ENCODE measurements around the gene RFESD.

The RFESD gene

DNA sequence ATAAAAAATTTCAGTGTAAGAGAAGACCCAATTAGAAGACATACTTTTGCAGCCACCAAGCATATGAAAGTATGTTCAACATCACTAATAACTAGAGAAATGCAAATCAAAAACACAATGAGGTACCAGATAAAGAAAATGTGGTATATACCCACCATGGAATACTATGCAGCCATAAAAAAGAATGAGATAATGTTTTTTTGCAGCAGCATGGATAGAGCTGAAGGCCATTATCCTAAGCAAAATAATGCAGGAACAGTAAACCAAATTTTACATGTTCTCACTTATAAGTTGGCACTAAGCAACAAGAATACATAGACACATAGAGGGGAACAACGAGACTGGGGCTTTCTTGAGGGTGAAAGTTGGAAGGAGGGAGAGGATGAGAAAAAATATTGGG, 43.1 kb downstream of the RFESD start:
- no peak for TF ChIP-seq POLR2A (IDR thresholded peaks at IDR 0.05; ENCODE audit: extremely low read depth, insufficient read length)
- TF ChIP-seq, protein P1, sequence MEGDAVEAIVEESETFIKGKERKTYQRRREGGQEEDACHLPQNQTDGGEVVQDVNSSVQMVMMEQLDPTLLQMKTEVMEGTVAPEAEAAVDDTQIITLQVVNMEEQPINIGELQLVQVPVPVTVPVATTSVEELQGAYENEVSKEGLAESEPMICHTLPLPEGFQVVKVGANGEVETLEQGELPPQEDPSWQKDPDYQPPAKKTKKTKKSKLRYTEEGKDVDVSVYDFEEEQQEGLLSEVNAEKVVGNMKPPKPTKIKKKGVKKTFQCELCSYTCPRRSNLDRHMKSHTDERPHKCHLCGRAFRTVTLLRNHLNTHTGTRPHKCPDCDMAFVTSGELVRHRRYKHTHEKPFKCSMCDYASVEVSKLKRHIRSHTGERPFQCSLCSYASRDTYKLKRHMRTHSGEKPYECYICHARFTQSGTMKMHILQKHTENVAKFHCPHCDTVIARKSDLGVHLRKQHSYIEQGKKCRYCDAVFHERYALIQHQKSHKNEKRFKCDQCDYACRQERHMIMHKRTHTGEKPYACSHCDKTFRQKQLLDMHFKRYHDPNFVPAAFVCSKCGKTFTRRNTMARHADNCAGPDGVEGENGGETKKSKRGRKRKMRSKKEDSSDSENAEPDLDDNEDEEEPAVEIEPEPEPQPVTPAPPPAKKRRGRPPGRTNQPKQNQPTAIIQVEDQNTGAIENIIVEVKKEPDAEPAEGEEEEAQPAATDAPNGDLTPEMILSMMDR (IDR thresholded peaks at IDR 0.05; ENCODE audit: low read depth, low read length) = no peak
- no peak for TF ChIP-seq MAX (IDR thresholded peaks at IDR 0.05; ENCODE audit: low read depth, low read length)
- TF ChIP-seq MYC (IDR thresholded peaks at IDR 0.05; ENCODE audit: low read depth, low read length) = no peak
- no peak for DNase-seq (ENCODE audit: low read depth)
- H3K4me3 ChIP-seq (ENCODE audit: low read depth, low read length) = no peak overlapping the region

GRCh38 chr5:95690333-95690732, 43.8 kb downstream of the RFESD start:
- no peak overlapping the region for H3K4me3 ChIP-seq (ENCODE audit: low read depth, low read length)
- TF ChIP-seq POLR2A (IDR thresholded peaks at IDR 0.05; ENCODE audit: extremely low read depth, insufficient read length) = no peak
- no peak for TF ChIP-seq MYC (IDR thresholded peaks at IDR 0.05; ENCODE audit: low read depth, low read length)
- TF ChIP-seq MAX (IDR thresholded peaks at IDR 0.05; ENCODE audit: low read depth, low read length) = no peak
- TF ChIP-seq, protein P1 (IDR thresholded peaks at IDR 0.05; ENCODE audit: low read depth, low read length) = no peak
- DNase-seq (ENCODE audit: low read depth) = no peak

GRCh38 chr5:95697781-95698681, 51.5 kb downstream of the RFESD start:
- TF ChIP-seq MYC (IDR thresholded peaks at IDR 0.05; ENCODE audit: low read depth, low read length) = no peak
- TF ChIP-seq, protein P1 (IDR thresholded peaks at IDR 0.05; ENCODE audit: low read depth, low read length) = no peak
- TF ChIP-seq MAX (IDR thresholded peaks at IDR 0.05; ENCODE audit: low read depth, low read length) = no peak
- no peak for TF ChIP-seq POLR2A (IDR thresholded peaks at IDR 0.05; ENCODE audit: extremely low read depth, insufficient read length)
- H3K4me3 ChIP-seq (ENCODE audit: low read depth, low read length) = no peak overlapping the region
- DNase-seq (ENCODE audit: low read depth) = no peak

DNA sequence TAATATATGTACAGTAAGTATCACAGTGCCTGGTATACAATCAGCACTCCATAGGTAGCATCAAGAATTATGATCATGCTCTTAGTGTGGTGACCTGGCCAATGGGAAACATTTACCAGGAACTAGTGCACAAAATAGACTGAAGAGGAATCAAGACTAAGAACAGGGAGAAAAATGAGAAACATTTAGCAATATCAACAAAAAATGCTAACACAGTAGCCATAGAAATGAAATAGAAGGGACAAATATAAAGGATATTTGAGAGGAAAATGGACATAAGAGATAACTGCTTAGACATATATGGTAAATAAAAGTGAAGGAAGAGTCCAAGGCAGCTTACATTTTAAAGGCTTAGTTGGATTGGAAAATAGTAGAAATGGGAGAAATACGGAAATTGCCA, 52.8 kb downstream of the RFESD start:
- no peak overlapping the region for H3K4me3 ChIP-seq (ENCODE audit: low read depth, low read length)
- no peak for DNase-seq (ENCODE audit: low read depth)
- TF ChIP-seq, protein P1 (IDR thresholded peaks at IDR 0.05; ENCODE audit: low read depth, low read length) = no peak
- no peak for TF ChIP-seq MAX (IDR thresholded peaks at IDR 0.05; ENCODE audit: low read depth, low read length)
- TF ChIP-seq MYC (IDR thresholded peaks at IDR 0.05; ENCODE audit: low read depth, low read length) = no peak
- no peak for TF ChIP-seq POLR2A (IDR thresholded peaks at IDR 0.05; ENCODE audit: extremely low read depth, insufficient read length)

DNA sequence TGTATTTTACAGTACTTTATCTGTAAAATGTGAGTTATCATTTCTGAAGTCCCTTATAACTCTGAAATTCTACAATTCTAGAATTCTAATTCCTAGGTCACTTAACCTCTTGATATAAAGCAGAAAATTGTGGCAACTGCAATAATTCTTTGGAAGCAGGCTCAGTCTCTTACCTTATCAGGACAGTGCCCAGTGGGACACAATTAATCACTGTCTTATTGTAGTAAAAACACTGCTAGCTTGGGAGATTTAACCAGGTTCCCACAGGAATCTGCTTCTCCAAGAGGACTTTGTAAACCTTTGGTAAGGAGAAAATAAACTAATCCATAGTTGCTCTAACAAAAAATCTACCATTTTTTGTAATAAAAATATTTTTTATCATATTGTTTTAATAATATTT, 54.5 kb downstream of the RFESD start:
- TF ChIP-seq POLR2A (IDR thresholded peaks at IDR 0.05; ENCODE audit: extremely low read depth, insufficient read length) (no peak), MYC (IDR thresholded peaks at IDR 0.05; ENCODE audit: low read depth, low read length) (no peak), MAX (IDR thresholded peaks at IDR 0.05; ENCODE audit: low read depth, low read length) (no peak)
- TF ChIP-seq, protein P1 (IDR thresholded peaks at IDR 0.05; ENCODE audit: low read depth, low read length) = no peak
- no peak overlapping the region for H3K4me3 ChIP-seq (ENCODE audit: low read depth, low read length)
- DNase-seq (ENCODE audit: low read depth) = no peak
